ENCODE measurements around the gene SSPN.

SSPN gene

GRCh38 chr12:26188127-26188526, 7.2 kb upstream of the SSPN start:
- H3K27me3 Mint-ChIP-seq (ENCODE audit: low read depth, poor library complexity): peaks cover 21% of the 10 kb centered on the region
- no peaks in the 10 kb centered on the region for H3K36me3 Mint-ChIP-seq (ENCODE audit: low read depth)
- no peak for DNase-seq
- H3K9me3 Mint-ChIP-seq: no peaks in the 10 kb centered on the region
- H3K4me3 Mint-ChIP-seq: no peak overlapping the region
- no peaks in the 10 kb centered on the region for H3K4me1 Mint-ChIP-seq
- H3K27ac Mint-ChIP-seq: no peak overlapping the region
- TF ChIP-seq CTCF (IDR thresholded peaks at IDR 0.05): no peak

GRCh38 chr12:26188641-26189040, 6.7 kb upstream of the SSPN start:
- Mint-ChIP-seq H3K4me1 (no peaks in the 10 kb centered on the region), H3K27ac (no peak overlapping the region), H3K4me3 (no peak overlapping the region), H3K27me3 (ENCODE audit: low read depth, poor library complexity) (peaks cover 22% of the 10 kb centered on the region), H3K9me3 (no peaks in the 10 kb centered on the region), H3K36me3 (ENCODE audit: low read depth) (no peaks in the 10 kb centered on the region)
- no peak for DNase-seq
- TF ChIP-seq CTCF (IDR thresholded peaks at IDR 0.05): no peak

- no peaks in the 10 kb centered on the region for H3K36me3 Mint-ChIP-seq (ENCODE audit: low read depth)
- TF ChIP-seq CTCF (IDR thresholded peaks at IDR 0.05): no peak
- H3K9me3 Mint-ChIP-seq: no peaks in the 10 kb centered on the region
- peaks cover 48% of the 10 kb centered on the region for H3K27me3 Mint-ChIP-seq (ENCODE audit: low read depth, poor library complexity)
- DNase-seq: no peak
- no peak overlapping the region for H3K4me3 Mint-ChIP-seq
- no peaks in the 10 kb centered on the region for H3K4me1 Mint-ChIP-seq
- no peak overlapping the region for H3K27ac Mint-ChIP-seq
Measured at GRCh38 chr12:26192142-26192541, 3.2 kb upstream of the SSPN start.

- peaks cover 53% of the 10 kb centered on the region for H3K27me3 Mint-ChIP-seq (ENCODE audit: low read depth, poor library complexity)
- H3K4me1 Mint-ChIP-seq: no peaks in the 10 kb centered on the region
- H3K36me3 Mint-ChIP-seq (ENCODE audit: low read depth): no peaks in the 10 kb centered on the region
- TF ChIP-seq CTCF (IDR thresholded peaks at IDR 0.05): no peak
- no peaks in the 10 kb centered on the region for H3K9me3 Mint-ChIP-seq
- no peak overlapping the region for H3K27ac Mint-ChIP-seq
- H3K4me3 Mint-ChIP-seq: peak overlapping the region; percentile 11
- no peak for DNase-seq
Measured at GRCh38 chr12:26193539-26193938, 1.8 kb upstream of the SSPN start.

- no peak overlapping the region for H3K27ac Mint-ChIP-seq
- H3K4me3 Mint-ChIP-seq: peak overlapping the region; percentile 90
- peak; percentile 51 for DNase-seq
- peaks cover 48% of the 10 kb centered on the region for H3K27me3 Mint-ChIP-seq (ENCODE audit: low read depth, poor library complexity)
- H3K36me3 Mint-ChIP-seq (ENCODE audit: low read depth): no peaks in the 10 kb centered on the region
- H3K4me1 Mint-ChIP-seq: no peaks in the 10 kb centered on the region
- TF ChIP-seq CTCF (IDR thresholded peaks at IDR 0.05): no peak
- no peaks in the 10 kb centered on the region for H3K9me3 Mint-ChIP-seq
Measured at GRCh38 chr12:26195641-26196420, 458 bp downstream of the SSPN start.

- H3K4me3 Mint-ChIP-seq: peak overlapping the region; percentile 90
- DNase-seq: no peak
- peaks cover 48% of the 10 kb centered on the region for H3K27me3 Mint-ChIP-seq (ENCODE audit: low read depth, poor library complexity)
- no peaks in the 10 kb centered on the region for H3K4me1 Mint-ChIP-seq
- H3K27ac Mint-ChIP-seq: no peak overlapping the region
- no peaks in the 10 kb centered on the region for H3K9me3 Mint-ChIP-seq
- no peak for TF ChIP-seq CTCF (IDR thresholded peaks at IDR 0.05)
- H3K36me3 Mint-ChIP-seq (ENCODE audit: low read depth): no peaks in the 10 kb centered on the region
Measured at GRCh38 chr12:26196421-26196716, 996 bp downstream of the SSPN start.

All from nephron progenitor cell (in vitro differentiated cells).